IPS-11a (cell line): ENCODE measurements around the gene DKK3.

ENCODE experiments used
- H3K4me3 ChIP-seq: one replicate; pipeline ENCODE4 v1.5.1; 2013; ENCODE audit warnings: low read depth, low read length, control low read depth

DKK3 gene

GRCh38 chr11:11946878-11947277, 61.5 kb downstream of the DKK3 start:
- no peak overlapping the region for H3K4me3 ChIP-seq

GRCh38 chr11:11946180-11946579, 62.2 kb downstream of the DKK3 start:
- H3K4me3 ChIP-seq, result no peak overlapping the region

GRCh38 chr11:11944444-11944843, 64.0 kb downstream of the DKK3 start:
- no peak overlapping the region for H3K4me3 ChIP-seq

GRCh38 chr11:11942668-11943067, 65.8 kb downstream of the DKK3 start:
- H3K4me3 ChIP-seq, result no peak overlapping the region

GRCh38 chr11:11940551-11940950, 67.9 kb downstream of the DKK3 start:
- no peak overlapping the region for H3K4me3 ChIP-seq

- H3K4me3 ChIP-seq, result no peak overlapping the region
Observed at GRCh38 chr11:11937957-11938356, 70.5 kb downstream of the DKK3 start.

- H3K4me3 ChIP-seq, result no peak overlapping the region
Observed at GRCh38 chr11:11937433-11937832, 71.0 kb downstream of the DKK3 start.

- H3K4me3 ChIP-seq, result no peak overlapping the region
Observed at GRCh38 chr11:11935536-11935935, 72.9 kb downstream of the DKK3 start.

GRCh38 chr11:11931461-11932055, 76.9 kb downstream of the DKK3 start:
- no peak overlapping the region for H3K4me3 ChIP-seq

GRCh38 chr11:11929920-11930319, 78.5 kb downstream of the DKK3 start:
- no peak overlapping the region for H3K4me3 ChIP-seq

GRCh38 chr11:11923828-11924227, 84.6 kb downstream of the DKK3 start:
- no peak overlapping the region for H3K4me3 ChIP-seq

GRCh38 chr11:11916981-11917399, 91.4 kb downstream of the DKK3 start:
- H3K4me3 ChIP-seq, result no peak overlapping the region

GRCh38 chr11:11915625-11916024, 92.8 kb downstream of the DKK3 start:
- no peak overlapping the region for H3K4me3 ChIP-seq

- no peak overlapping the region for H3K4me3 ChIP-seq
Observed at GRCh38 chr11:11913395-11913794, 95.0 kb downstream of the DKK3 start.
